Cardiac septum (tissue), 1 donor: ENCODE measurements around the gene SVOP. TPM values are rescaled to one million over a fixed set of nuclear protein-coding genes. Genes with fewer than 3 reads are reported as not detected.
A peak's percentile ranks its signal among the peaks of the same experiment; 100 is the strongest.

Experiments
- DNase-seq: peaks from one replicate; pipeline ENCODE4 v3.0.0-alpha.2; 2020; ENCODE audit warnings: low spot score
- intact Hi-C: fragments of 100-400 bp; cut with DNase I; formaldehyde crosslinking; loops from one replicate; pipeline ENCODE4 v1.14.0; 2022
- total RNA-seq: library from RNA; stranded (reverse); fragmentation: NEBNext Ultra II Directional; extraction: Animal tissue kit (Norgen Biotek cat#: 25700); gene quantifications from one replicate; pipeline ENCODE4 v1.2.1, GENCODE V29; 2021
- donor health status: DM: no; HTN: no; CAD: no.

The SVOP gene
- total RNA-seq, 1 donor from 2014 or later = 1.9 TPM

DNA sequence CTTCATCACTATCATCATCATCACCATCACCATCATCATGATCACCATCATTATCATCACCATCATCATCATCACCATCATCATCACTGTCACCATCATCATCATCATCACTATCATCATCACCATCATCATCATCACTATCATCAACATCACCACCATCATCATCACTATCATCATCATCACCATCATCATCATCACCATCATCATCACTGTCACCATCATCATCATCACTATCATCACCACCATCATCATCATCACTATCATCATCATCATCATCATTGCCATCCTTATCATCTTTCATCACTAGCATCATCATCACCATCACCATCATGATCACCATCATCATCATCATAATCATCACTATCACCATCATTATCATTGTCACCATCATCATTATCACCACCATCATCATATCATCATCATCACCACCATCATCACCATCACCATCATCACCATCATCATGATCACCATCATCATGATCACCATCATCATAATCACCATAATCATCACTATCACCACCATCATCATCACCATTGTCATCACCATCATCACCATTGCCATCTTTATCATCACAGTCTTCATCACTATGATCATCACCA is 38.1 kb downstream of the SVOP start:
- intact Hi-C loops = no loop called here

DNA sequence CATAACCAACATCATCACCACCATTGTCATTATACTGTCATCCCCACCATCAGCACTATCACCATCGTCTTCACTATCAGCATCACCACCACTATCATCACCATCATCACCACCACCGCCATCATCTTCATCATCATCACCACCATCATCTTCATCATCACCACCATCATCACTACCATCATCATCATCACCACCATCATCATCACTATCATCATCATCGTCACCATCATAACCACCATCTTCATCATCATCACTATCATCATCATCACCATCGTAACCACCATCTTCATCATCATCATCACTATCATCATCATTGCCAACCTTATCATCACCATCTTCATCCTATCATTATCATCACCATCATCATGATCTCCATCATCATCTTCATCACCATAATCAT is 39.0 kb downstream of the SVOP start:
- intact Hi-C loops = loop anchor here (1.0 kb wide), 1 partner anchor 16 kb away; no protein-coding TSS in a partner anchor
- DNase-seq = no peak

More for the DNA sequence above, 38.1 kb downstream of the SVOP start:
- no peak for DNase-seq

DNA sequence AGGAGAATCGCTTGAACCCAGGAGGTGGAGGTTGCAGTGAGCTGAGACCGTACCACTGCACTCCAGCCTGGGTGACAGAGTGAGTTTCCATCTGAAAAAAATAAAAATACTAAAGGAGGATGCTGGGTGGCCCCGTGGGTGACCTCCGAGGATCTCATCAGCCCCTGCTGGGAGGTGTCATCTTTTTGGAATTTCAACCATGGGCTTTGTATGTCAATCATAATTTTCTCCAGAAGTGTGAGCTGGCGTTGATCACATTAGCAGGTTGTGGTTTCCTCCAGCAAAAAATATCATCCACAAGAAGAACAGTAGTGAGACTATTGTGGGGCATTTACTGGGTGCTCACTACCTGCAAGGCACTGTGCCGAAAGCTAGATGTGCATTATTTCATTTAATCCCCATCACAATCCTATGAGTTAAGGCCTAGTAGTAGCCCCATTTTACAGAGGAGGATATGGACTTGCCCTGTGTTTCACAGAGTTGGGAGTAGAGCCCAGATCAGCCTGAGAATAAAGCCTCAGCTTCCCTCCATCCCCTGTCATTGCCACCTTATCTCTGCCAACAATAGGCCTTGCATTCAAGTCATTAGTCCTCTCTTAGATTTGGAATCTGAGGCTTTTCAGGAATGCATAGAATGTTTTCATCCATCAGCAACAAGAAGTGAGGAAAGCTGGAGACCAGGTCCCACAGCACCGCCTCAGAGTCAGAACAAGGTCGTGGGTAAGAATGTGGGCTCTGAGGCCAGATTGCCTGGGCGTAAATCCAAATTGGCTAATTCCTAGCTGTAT is 39.8 kb downstream of the SVOP start:
- DNase-seq = no peak
- intact Hi-C loops = loop anchor here (1.0 kb wide), 1 partner anchor 15 kb away; no protein-coding TSS in a partner anchor

GRCh38 chr12:108977360-108977759 is 43.5 kb downstream of the SVOP start:
- intact Hi-C loops = no loop called here
- DNase-seq = no peak

DNA sequence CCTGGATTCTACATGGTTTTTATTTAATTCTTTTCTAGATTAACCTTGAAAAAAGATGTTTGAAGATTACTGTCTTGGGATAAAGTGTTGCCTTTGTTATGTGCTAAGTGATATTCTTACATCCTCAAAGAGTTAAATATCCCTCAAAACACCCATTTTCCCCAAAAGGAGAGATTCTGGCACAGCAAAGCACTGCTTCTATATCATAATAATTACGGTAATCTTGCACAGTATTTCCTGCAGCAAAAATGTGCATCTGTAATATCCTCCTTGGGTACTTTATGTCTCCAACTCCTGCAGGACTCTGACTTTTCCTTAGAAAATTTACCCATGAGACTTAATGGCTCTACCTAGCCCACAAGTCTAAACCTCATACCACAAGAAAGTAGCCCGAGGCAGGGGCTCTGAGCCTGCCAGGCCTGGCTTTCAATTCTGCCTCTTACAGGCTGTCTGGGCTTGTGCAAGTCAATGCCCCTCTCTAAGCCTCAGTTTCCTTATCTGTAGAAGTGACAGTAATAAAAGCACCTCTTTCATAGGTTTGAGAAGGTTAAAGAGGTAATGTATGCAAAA is 45.8 kb downstream of the SVOP start:
- intact Hi-C loops = no loop called here
- no peak for DNase-seq

DNA sequence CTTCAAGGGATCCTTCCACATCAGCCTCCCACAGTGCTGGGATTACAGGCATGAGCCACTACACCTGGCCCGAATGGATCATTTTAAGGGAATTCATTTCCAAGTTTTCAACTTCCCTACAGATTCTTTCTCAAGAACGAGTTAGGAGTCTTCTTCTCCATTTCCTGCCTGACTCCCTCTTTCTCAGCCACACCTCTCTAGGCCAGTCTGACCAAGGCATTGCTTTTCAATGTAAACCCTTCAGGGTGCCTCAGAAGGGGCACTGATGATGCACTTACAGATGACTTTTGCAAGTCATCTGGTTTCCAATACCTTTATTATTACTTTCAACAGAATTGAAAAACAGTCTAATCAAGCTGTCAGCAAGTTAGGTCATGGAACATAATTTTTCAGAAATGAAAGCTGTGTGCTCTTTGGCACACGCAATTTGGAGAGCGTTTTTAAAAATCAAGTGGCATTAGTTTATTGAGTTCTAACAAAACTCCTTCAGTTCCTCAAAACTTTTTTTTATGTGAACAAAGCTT is 47.2 kb downstream of the SVOP start:
- intact Hi-C loops = no loop called here
- DNase-seq = no peak

DNA sequence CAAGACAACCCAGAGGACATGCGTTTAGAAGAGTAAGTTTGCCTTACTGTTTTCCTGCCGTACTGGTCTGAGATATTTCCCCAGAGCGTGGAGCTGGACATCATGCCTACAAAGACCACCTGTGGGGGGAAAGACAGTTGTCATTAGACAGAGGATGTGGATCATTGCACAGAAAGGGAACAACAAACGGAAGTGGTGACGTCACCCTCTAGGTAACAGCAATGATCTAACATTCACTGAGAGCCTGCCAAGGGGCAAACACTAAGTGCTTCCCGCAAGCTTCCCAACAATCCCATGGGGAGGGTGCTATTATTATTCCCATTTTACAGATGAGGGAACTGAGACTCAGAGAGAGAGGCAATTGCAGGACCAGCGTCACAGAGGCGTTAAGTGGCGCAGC is 48.5 kb downstream of the SVOP start:
- intact Hi-C loops = no loop called here

DNA sequence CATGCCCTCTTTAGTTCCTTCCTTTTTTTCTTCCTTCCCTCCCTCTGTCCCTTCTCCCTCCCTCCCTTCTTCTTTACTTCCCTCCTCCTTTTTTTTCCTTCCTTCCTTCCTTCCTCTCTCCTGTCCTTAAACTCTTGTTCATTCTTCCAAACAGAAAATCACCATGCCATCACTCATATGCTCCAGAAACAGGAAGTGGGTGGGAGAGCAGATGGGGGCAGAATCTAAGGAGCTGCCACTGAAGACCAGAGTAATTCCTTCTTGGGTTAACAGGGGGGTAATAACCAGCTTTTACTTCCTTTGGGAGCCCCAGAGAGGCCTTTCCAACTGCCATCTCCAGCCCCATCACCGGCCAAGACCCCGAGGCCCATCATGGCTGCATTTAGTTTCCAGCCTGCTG is 51.2 kb downstream of the SVOP start:
- intact Hi-C loops = no loop called here
- DNase-seq = no peak

More for the DNA sequence above, 48.5 kb downstream of the SVOP start:
- no peak for DNase-seq

DNA sequence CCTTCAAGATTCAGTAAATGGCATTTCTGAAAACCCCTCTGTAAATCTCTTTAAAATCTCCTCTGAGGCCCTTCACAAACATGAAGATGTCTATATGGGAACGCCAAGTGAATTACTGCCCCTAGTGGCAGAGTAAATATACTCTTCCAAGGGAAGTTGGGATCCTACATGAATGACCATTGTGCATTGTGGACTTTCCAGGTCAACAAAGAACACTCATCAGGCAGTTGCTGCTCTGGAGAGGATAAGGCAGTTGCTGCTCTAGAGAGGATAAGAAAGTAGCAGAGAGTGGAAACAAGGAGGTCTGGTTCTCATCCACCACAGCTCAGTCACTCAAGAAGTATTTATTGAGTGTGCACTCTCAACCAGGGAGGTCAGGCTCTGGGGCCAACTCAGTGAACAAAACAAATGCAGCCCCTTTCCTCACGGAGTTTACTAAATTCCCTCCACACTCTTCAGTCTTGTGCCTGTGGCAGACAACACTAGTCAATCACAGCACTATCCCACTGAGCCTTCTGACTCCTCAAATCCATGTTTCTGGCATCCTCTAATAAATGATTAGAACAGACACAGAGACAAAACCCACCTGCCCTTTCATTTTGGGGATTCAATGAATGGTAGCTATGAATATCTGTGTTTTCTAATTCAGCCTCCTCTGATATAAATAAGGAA is 52.9 kb downstream of the SVOP start:
- DNase-seq = no peak
- intact Hi-C loops = no loop called here

- intact Hi-C loops = loop anchor here (1.0 kb wide), 1 partner anchor 15 kb away; no protein-coding TSS in a partner anchor
- DNase-seq = no peak
Observed at GRCh38 chr12:108966378-108967151, 54.3 kb downstream of the SVOP start.

DNA sequence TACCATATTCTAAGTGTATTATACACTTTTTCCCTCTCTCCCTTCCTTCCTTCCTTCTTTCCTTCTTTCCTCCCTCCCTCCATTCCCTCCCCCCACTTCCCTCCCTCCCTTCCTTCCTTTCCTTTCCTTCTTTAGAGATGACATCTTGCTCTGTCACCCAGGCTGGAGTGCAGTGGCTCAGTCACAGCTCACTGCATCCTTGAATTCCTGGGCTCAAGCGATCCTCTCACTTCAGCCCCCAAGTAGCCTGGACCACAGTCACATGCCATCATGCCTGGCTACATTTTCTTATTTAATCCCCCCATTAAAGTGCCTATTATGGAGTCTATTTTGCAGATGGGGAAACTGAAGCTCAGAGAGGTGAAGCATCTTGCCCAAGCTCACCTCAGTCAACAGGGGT is 55.0 kb downstream of the SVOP start:
- intact Hi-C loops = loop anchor here (1.0 kb wide), 1 partner anchor 15 kb away; no protein-coding TSS in a partner anchor

GRCh38 chr12:108964371-108965352 is 56.2 kb downstream of the SVOP start:
- intact Hi-C loops = no loop called here
- DNase-seq = no peak

More for the DNA sequence above, 55.0 kb downstream of the SVOP start:
- DNase-seq = no peak

DNA sequence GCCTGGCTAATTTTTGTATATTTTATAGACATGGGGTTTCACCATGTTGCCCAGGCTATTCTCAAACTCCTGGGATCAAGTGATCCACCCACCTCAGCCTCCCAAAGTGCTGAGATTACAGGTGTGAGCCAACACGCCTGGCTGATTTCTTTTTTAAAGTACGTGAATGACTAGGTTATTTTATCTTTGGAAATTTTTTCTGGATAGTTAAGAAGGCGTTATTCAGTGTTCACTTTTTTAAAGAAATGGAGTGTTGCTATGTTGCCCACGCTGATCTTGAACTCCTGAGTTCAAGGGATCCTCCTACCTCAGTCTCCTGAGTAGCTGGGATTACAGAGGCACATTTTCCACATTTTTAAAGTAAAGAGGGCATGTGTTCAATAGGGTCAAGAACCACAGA is 58.6 kb downstream of the SVOP start:
- intact Hi-C loops = no loop called here

GRCh38 chr12:108959748-108960655 is 60.9 kb downstream of the SVOP start:
- intact Hi-C loops = no loop called here
- DNase-seq = no peak

More for the DNA sequence above, 58.6 kb downstream of the SVOP start:
- DNase-seq = no peak

GRCh38 chr12:108955225-108955835 is 65.5 kb downstream of the SVOP start:
- DNase-seq = peak; percentile 80
- intact Hi-C loops = no loop called here

DNA sequence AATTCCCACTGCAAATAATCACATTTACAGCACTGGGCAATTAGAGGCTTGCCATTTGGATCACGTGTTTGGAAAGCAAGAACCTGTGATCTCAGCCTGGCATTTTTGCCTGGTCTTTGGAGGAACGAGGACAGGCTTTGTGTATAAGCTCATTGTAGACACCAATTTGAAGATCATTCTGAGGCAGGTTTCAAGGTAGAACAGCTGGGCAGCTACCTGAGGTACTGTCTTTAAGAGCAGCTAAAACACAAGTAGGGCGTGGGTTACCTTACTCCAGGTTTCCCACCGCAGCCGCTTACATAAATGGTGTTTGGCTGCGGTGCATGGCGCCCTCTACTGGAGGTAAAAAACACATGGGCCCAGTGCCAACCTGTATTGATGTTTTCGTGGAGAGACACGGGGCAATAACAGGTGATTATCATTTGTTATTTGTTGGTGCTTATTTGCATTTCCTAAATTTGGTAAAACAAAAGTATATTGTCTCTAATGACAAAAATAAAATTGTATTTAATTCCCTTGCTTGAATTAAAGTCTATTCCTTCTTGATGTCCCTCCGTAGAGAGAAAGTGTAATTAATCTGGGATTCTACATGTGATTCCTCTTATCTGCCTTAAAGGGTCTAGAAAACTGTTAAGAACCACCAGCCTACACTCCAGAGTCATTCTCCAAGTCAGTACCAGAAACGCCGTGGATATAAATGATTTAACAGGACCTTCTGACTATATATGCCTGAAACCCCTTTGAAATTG is 69.7 kb downstream of the SVOP start:
- intact Hi-C loops = loop anchor here (5.0 kb wide), 2 partner anchors 94 to 141 kb away; partner anchors contain the start of genes ALKBH2 and SSH1
- DNase-seq = peak; percentile 83
